WTC11 (cell line): Measurements from ENCODE around the gene DCLRE1C. TPM values are rescaled to one million over a fixed set of nuclear protein-coding genes. Genes with fewer than 3 reads are reported as not detected.

Source experiments
- AR ChIP-seq: fragments of 250-450 bp; sonication (Bioruptor Pico); IDR thresholded peaks from 2 replicates; pipeline ENCODE4 v1.9.0; 2021; ENCODE audit warnings: mild to moderate bottlenecking
- ATF2 ChIP-seq: sonication (generic); formaldehyde crosslinking; IDR thresholded peaks from 2 replicates; pipeline ENCODE4 v1.8.1; 2022; ENCODE audit warnings: low read depth, missing genetic modification reagents, borderline replicate concordance
- CBFB ChIP-seq: sonication (generic); formaldehyde crosslinking; IDR thresholded peaks from 2 replicates; pipeline ENCODE4 v1.8.1; 2022; ENCODE audit warnings: mild to moderate bottlenecking, low read depth, missing genetic modification reagents
- E2F1 ChIP-seq: sonication (generic); formaldehyde crosslinking; IDR thresholded peaks from 2 replicates; pipeline ENCODE4 v1.8.0; 2022; ENCODE audit warnings: mild to moderate bottlenecking, missing genetic modification reagents
- EMX1 ChIP-seq: fragments of 250-450 bp; sonication (Bioruptor Pico); IDR thresholded peaks from 2 replicates; pipeline ENCODE4 v1.8.0; 2021; ENCODE audit warnings: mild to moderate bottlenecking
- ESRRA ChIP-seq: sonication (generic); formaldehyde crosslinking; IDR thresholded peaks from 2 replicates; pipeline ENCODE4 v1.8.1; 2022; ENCODE audit warnings: mild to moderate bottlenecking, missing genetic modification reagents, borderline replicate concordance
- GABPB1 ChIP-seq: sonication (generic); formaldehyde crosslinking; IDR thresholded peaks from 2 replicates; pipeline ENCODE4 v1.8.1; 2023; ENCODE audit warnings: mild to moderate bottlenecking, missing genetic modification reagents
- GTF2I ChIP-seq: fragments of 250-450 bp; sonication (Bioruptor Pico); conservative IDR thresholded peaks from 2 replicates; pipeline ENCODE4 v1.4.0; 2021; ENCODE audit warnings: mild to moderate bottlenecking
- JAZF1 ChIP-seq: fragments of 250-450 bp; sonication (Bioruptor Pico); IDR thresholded peaks from 2 replicates; pipeline ENCODE4 v1.9.0; 2021; ENCODE audit warnings: moderate library complexity, mild to moderate bottlenecking, inconsistent platforms
- JUN ChIP-seq: sonication (generic); formaldehyde crosslinking; IDR thresholded peaks from 2 replicates; pipeline ENCODE4 v1.8.0; 2023; ENCODE audit warnings: mild to moderate bottlenecking, missing genetic modification reagents
- NFATC4 ChIP-seq: fragments of 250-450 bp; sonication (Bioruptor Pico); IDR thresholded peaks from 2 replicates; pipeline ENCODE4 v1.9.0; 2021; ENCODE audit warnings: mild to moderate bottlenecking
- NFYB ChIP-seq: sonication (generic); formaldehyde crosslinking; conservative IDR thresholded peaks from 2 replicates; pipeline ENCODE4 v1.8.0; 2022; ENCODE audit warnings: low read depth, missing genetic modification reagents
- NR2C2 ChIP-seq: sonication (generic); formaldehyde crosslinking; IDR thresholded peaks from 2 replicates; pipeline ENCODE4 v1.8.0; 2022; ENCODE audit warnings: mild to moderate bottlenecking, missing genetic modification reagents
- PRRX2 ChIP-seq: fragments of 250-450 bp; sonication (Bioruptor Pico); IDR thresholded peaks from 2 replicates; pipeline ENCODE4 v1.8.0; 2021; ENCODE audit warnings: mild to moderate bottlenecking
- SMAD4 ChIP-seq: sonication (generic); formaldehyde crosslinking; IDR thresholded peaks from 2 replicates; pipeline ENCODE4 v1.8.0; 2022; ENCODE audit warnings: mild to moderate bottlenecking, missing genetic modification reagents
- USF1 ChIP-seq: sonication (generic); formaldehyde crosslinking; IDR thresholded peaks from 2 replicates; pipeline ENCODE4 v1.8.0; 2022; ENCODE audit warnings: mild to moderate bottlenecking, missing genetic modification reagents
- ZBTB21 ChIP-seq: sonication (generic); formaldehyde crosslinking; IDR thresholded peaks from 2 replicates; pipeline ENCODE4 v1.8.1; 2023; ENCODE audit warnings: mild to moderate bottlenecking, missing genetic modification reagents, borderline replicate concordance
- ZNF121 ChIP-seq: sonication (generic); formaldehyde crosslinking; IDR thresholded peaks from 2 replicates; pipeline ENCODE4 v1.8.0; 2023; ENCODE audit warnings: missing genetic modification reagents
- ZNF138 ChIP-seq: sonication (generic); formaldehyde crosslinking; conservative IDR thresholded peaks from 2 replicates; pipeline ENCODE4 v1.8.1; 2022; ENCODE audit warnings: mild to moderate bottlenecking, moderate library complexity, missing genetic modification reagents
- ZNF219 ChIP-seq: sonication (generic); formaldehyde crosslinking; IDR thresholded peaks from 2 replicates; pipeline ENCODE4 v1.8.0; 2023; ENCODE audit warnings: missing genetic modification reagents, mild to moderate bottlenecking, borderline replicate concordance
- ZNF232 ChIP-seq: sonication (generic); formaldehyde crosslinking; IDR thresholded peaks from 2 replicates; pipeline ENCODE4 v1.8.0; 2022; ENCODE audit warnings: mild to moderate bottlenecking, missing genetic modification reagents
- ZNF317 ChIP-seq: sonication (generic); formaldehyde crosslinking; IDR thresholded peaks from 2 replicates; pipeline ENCODE4 v1.8.1; 2023; ENCODE audit warnings: low read depth, mild to moderate bottlenecking, moderate library complexity, missing genetic modification reagents, borderline replicate concordance
- total RNA-seq: library from RNA; stranded (reverse); gene quantifications from 3 replicates; pipeline ENCODE4 v1.2.3, GENCODE V29; 2021
- TF ChIP-seq, protein P1 (sequence below): sonication (generic); formaldehyde crosslinking; IDR thresholded peaks from 2 replicates; pipeline ENCODE4 v1.8.1; 2023; ENCODE audit warnings: mild to moderate bottlenecking, moderate library complexity, missing genetic modification reagents
- TF ChIP-seq, protein P2 (sequence below): fragments of 250-450 bp; sonication (Bioruptor Pico); IDR thresholded peaks from 2 replicates; pipeline ENCODE4 v1.8.0; 2021; ENCODE audit warnings: mild to moderate bottlenecking
- TF ChIP-seq, protein P3 (sequence below): sonication (generic); formaldehyde crosslinking; IDR thresholded peaks from 2 replicates; pipeline ENCODE4 v1.8.1; 2023; ENCODE audit warnings: mild to moderate bottlenecking, missing genetic modification reagents, moderate library complexity
- TF ChIP-seq, protein P4 (sequence below): sonication (generic); formaldehyde crosslinking; IDR thresholded peaks from 2 replicates; pipeline ENCODE4 v1.8.1; 2023; ENCODE audit warnings: mild to moderate bottlenecking, missing genetic modification reagents

Gene DCLRE1C
- total RNA-seq, 1 experiment from 2014 or later: 4.3 TPM

DNA sequence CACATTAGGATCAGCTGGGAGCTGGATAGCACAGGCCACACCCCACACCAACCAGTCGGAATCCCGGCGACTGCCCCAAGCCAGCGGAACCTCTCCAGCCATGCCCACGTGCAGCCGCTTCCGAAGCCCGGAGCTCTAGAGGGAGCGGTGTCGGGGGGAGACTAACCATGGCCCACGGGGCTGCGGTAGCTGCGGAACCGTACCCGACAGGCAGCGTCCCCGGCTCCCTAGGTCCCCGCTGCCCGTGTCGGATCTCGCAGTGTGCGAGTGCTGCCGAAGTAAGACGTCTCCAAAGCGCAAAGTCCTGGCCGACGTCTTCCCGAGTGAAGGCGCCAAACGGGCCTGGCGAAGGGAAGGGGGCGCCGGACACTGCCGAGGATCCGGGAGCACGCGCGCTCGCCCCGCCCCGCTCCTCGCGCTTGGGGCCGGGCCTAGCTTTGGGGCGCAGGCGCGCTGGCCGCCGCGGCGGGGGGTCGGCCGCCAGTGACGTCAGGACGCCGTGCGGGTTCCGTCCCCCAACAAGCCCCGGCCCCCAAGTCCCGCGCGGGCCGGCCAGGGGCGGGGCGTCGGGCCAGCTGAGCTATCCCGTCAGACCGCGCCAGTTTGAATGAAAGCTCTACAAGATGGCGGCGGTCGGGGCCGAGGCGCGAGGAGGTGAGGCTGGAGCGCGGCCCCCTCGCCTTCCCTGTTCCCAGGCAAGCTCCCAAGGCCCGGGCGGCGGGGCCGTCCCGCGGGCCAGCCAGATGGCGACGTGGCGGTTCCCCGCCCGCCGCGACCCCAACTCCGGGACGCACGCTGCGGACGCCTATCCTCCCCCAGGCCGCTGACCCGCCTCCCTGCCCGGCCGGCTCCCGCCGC, 75.4 kb downstream of the DCLRE1C start, which contains the start of gene SUV39H2 (continued):
- TF ChIP-seq, protein P1, sequence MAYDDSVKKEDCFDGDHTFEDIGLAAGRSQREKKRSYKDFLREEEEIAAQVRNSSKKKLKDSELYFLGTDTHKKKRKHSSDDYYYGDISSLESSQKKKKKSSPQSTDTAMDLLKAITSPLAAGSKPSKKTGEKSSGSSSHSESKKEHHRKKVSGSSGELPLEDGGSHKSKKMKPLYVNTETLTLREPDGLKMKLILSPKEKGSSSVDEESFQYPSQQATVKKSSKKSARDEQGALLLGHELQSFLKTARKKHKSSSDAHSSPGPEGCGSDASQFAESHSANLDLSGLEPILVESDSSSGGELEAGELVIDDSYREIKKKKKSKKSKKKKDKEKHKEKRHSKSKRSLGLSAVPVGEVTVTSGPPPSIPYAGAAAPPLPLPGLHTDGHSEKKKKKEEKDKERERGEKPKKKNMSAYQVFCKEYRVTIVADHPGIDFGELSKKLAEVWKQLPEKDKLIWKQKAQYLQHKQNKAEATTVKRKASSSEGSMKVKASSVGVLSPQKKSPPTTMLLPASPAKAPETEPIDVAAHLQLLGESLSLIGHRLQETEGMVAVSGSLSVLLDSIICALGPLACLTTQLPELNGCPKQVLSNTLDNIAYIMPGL (CRISPR knock-in tag): peak; percentile 62; the same call in 1 of the 2 replicates
- 0 out of 2 replicates have a peak, but pooled peaks have one; percentile 19 for TF ChIP-seq ZNF121 (CRISPR knock-in tag)
- no peak for TF ChIP-seq CBFB (CRISPR knock-in tag)
- peak; percentile 72 for TF ChIP-seq USF1 (CRISPR knock-in tag)
- no peak for TF ChIP-seq ATF2 (CRISPR knock-in tag)
- TF ChIP-seq E2F1 (CRISPR knock-in tag): no peak
- no peak for TF ChIP-seq NR2C2 (CRISPR knock-in tag)
- TF ChIP-seq ZBTB21: peak; percentile 26
- 0 out of 2 replicates have a peak, but pooled peaks have one; percentile 31 for TF ChIP-seq ESRRA (CRISPR knock-in tag)
- TF ChIP-seq, protein P2, sequence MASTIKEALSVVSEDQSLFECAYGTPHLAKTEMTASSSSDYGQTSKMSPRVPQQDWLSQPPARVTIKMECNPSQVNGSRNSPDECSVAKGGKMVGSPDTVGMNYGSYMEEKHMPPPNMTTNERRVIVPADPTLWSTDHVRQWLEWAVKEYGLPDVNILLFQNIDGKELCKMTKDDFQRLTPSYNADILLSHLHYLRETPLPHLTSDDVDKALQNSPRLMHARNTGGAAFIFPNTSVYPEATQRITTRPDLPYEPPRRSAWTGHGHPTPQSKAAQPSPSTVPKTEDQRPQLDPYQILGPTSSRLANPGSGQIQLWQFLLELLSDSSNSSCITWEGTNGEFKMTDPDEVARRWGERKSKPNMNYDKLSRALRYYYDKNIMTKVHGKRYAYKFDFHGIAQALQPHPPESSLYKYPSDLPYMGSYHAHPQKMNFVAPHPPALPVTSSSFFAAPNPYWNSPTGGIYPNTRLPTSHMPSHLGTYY: no peak
- no peak for TF ChIP-seq PRRX2 (CRISPR knock-in tag)
- 0 out of 2 replicates have a peak, but pooled peaks have one; percentile 43 for TF ChIP-seq SMAD4 (CRISPR knock-in tag)
- TF ChIP-seq, protein P3, sequence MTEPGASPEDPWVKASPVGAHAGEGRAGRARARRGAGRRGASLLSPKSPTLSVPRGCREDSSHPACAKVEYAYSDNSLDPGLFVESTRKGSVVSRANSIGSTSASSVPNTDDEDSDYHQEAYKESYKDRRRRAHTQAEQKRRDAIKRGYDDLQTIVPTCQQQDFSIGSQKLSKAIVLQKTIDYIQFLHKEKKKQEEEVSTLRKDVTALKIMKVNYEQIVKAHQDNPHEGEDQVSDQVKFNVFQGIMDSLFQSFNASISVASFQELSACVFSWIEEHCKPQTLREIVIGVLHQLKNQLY: no peak
- 0 out of 2 replicates have a peak, but pooled peaks have one; percentile 11 for TF ChIP-seq ZNF138
- TF ChIP-seq ZNF317 (CRISPR knock-in tag): no peak
- no peak for TF ChIP-seq GTF2I (CRISPR knock-in tag)
- no peak for TF ChIP-seq AR (CRISPR knock-in tag)
- TF ChIP-seq NFYB (CRISPR knock-in tag): no peak
- peak; percentile 90; the same call in 1 of the 2 replicates for TF ChIP-seq JUN
- TF ChIP-seq GABPB1: peak; percentile 6; the same call in 1 of the 2 replicates
- no peak for TF ChIP-seq NFATC4 (CRISPR knock-in tag)
- no peak for TF ChIP-seq JAZF1
- TF ChIP-seq EMX1 (CRISPR knock-in tag): no peak
- TF ChIP-seq ZNF219 (CRISPR knock-in tag): 0 out of 2 replicates have a peak, but pooled peaks have one; percentile 58
- TF ChIP-seq, protein P4, sequence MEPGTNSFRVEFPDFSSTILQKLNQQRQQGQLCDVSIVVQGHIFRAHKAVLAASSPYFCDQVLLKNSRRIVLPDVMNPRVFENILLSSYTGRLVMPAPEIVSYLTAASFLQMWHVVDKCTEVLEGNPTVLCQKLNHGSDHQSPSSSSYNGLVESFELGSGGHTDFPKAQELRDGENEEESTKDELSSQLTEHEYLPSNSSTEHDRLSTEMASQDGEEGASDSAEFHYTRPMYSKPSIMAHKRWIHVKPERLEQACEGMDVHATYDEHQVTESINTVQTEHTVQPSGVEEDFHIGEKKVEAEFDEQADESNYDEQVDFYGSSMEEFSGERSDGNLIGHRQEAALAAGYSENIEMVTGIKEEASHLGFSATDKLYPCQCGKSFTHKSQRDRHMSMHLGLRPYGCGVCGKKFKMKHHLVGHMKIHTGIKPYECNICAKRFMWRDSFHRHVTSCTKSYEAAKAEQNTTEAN: peak; percentile 36; the same call in 1 of the 2 replicates
- no peak for TF ChIP-seq ZNF232 (CRISPR knock-in tag)
